ENCODE measurements around the gene FTH1.

FTH1 gene

DNA sequence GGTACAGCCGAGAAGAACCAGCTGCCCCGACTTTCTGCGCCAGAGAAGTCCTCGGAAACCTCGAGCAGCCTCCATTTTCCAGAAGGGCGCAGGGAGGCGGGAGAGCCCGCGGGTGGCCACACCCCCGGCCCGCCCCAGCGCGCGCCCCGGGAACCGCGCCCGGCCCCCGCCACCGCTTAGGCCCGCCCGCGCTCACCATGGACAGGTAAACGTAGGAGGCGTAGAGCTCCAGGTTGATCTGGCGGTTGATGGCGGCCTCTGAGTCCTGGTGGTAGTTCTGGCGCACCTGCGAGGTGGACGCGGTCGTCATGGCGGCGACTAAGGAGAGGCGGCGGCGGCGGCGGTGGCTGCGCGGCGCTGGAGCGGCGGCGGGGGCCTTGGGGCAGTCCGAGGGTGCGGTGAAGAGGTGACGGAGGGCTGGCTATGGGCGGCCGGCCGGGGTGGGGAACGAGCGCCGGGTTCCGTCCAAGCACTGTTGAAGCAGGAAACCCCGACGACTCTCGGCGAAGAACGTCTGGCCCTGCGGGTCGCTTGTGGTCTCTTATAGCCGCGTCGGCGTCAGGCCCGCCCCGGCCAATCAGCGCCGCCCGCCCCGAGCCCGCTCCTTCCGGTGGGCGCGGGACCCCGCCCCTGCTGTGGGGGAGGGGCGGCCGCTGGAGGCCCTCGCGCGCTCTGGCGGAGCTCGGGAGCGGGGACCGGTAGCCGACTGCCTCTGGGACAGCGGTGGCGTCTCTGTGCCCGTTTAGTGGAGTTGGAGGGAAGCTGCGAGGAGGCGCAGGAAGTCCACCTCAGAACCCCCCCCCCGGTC, at the start of gene FTH1:
FTH1 (minus strand) TSS at position 519 of the 808 bp plus-strand sequence; CDS start at position 310, 209 bp downstream.
- POLR2A ChIA-PET, result interaction anchor here (0.6 to 3.7 kb wide), 22 partner anchors 8 to 596 kb away, joined by 3 to 15 read pairs (median 6); partner anchors contain the start of genes BEST1, INCENP and RAB3IL1
- no peak for DNase-seq (ENCODE audit: low read depth, low spot score)
- H3K4me3 ChIP-seq (ENCODE audit: low read depth, low read length), result peak within 1 kb of the TSS; percentile 98
- CTCF ChIA-PET, result interaction anchor here (1.0 to 15.0 kb wide), 6 partner anchors 10 to 141 kb away, joined by 3 to 146 read pairs (median 26); no protein-coding TSS in a partner anchor
- TF ChIP-seq, protein P1, sequence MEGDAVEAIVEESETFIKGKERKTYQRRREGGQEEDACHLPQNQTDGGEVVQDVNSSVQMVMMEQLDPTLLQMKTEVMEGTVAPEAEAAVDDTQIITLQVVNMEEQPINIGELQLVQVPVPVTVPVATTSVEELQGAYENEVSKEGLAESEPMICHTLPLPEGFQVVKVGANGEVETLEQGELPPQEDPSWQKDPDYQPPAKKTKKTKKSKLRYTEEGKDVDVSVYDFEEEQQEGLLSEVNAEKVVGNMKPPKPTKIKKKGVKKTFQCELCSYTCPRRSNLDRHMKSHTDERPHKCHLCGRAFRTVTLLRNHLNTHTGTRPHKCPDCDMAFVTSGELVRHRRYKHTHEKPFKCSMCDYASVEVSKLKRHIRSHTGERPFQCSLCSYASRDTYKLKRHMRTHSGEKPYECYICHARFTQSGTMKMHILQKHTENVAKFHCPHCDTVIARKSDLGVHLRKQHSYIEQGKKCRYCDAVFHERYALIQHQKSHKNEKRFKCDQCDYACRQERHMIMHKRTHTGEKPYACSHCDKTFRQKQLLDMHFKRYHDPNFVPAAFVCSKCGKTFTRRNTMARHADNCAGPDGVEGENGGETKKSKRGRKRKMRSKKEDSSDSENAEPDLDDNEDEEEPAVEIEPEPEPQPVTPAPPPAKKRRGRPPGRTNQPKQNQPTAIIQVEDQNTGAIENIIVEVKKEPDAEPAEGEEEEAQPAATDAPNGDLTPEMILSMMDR (IDR thresholded peaks at IDR 0.05; ENCODE audit: insufficient read depth, low read length, missing control alignments), result no peak

GRCh38 chr11:62015615-62016014, 48.2 kb upstream of the FTH1 start:
- ChIA-PET POLR2A (no interaction called here), CTCF (interaction anchor here (1.0 kb wide), 1 partner anchor 67 kb away, joined by 3 read pairs; no protein-coding TSS in a partner anchor)
- TF ChIP-seq, protein P1 (IDR thresholded peaks at IDR 0.05; ENCODE audit: insufficient read depth, low read length, missing control alignments), result no peak
- H3K4me3 ChIP-seq (ENCODE audit: low read depth, low read length), result no peak overlapping the region
- DNase-seq (ENCODE audit: low read depth, low spot score), result no peak

GRCh38 chr11:62013537-62014476, 46.4 kb upstream of the FTH1 start:
- DNase-seq (ENCODE audit: low read depth, low spot score), result no peak
- H3K4me3 ChIP-seq (ENCODE audit: low read depth, low read length), result no peak overlapping the region
- POLR2A ChIA-PET, result no interaction called here
- CTCF ChIA-PET, result no interaction called here
- TF ChIP-seq, protein P1 (IDR thresholded peaks at IDR 0.05; ENCODE audit: insufficient read depth, low read length, missing control alignments), result no peak

DNA sequence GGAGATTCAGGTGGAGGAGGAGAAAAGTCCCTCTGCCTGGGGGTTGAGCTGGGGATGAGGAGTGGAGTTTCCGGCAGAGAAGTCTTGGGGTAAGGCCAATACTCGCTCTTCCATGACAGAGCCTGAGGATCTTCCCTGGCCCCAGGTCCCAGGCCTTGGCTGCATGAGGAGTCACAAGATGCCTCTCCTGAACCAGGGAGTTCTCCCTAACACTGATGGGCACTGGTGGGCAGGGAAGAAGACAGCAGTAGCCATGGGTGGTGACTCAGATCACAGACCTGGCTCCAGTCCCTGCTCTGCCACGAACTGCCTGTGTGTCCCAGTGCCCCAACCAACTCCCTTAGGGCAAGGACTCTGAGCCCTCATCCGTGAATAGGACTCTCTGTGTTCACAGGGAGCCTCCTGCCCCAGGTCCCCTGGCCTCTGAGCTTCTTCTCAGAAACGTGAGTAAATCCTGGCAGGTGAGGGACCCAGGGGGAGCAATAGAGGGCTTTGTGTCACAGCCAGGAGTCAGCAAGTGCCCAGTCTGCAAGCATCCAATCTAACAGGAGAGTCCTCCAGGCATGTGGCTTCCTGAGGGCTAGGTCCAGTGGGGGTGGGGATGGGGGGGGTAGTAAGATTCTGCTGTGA, 45.5 kb upstream of the FTH1 start:
- DNase-seq (ENCODE audit: low read depth, low spot score), result no peak
- ChIA-PET POLR2A (no interaction called here), CTCF (no interaction called here)
- TF ChIP-seq, protein P1 (IDR thresholded peaks at IDR 0.05; ENCODE audit: insufficient read depth, low read length, missing control alignments), result no peak
- H3K4me3 ChIP-seq (ENCODE audit: low read depth, low read length), result no peak overlapping the region

DNA sequence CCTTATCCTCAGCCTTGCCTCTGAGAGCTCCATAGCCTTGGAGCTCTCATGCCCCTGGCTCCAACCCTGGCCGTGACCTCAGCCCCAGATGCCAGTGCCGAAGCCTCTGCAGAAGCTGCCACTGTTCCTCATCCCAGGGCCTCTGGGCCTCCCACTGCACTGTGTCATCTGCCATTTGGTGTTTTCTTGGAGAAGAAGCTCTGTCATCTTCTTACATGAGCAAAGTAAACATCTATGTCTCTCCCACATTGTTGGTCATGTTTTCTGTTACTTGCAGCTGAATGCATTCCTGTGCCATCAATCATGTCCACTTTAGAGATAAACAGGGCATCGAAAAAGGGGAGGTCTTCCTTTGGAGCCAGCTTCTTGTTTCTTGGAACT, 45.0 kb upstream of the FTH1 start:
- TF ChIP-seq, protein P1 (IDR thresholded peaks at IDR 0.05; ENCODE audit: insufficient read depth, low read length, missing control alignments), result no peak
- H3K4me3 ChIP-seq (ENCODE audit: low read depth, low read length), result no peak overlapping the region
- ChIA-PET POLR2A (no interaction called here), CTCF (no interaction called here)
- no peak for DNase-seq (ENCODE audit: low read depth, low spot score)

Data from AG04449 (cell line).